GM18870 (cell line): ENCODE results near the gene HAT1.
A peak's percentile ranks its signal among the peaks of the same experiment; 100 is the strongest.
"Not testable (repeated sequence)": the region's sequence is repeated elsewhere in the genome, so short reads cannot be mapped to it uniquely, and the experiment has no call there.

Experiments used
- ATAC-seq: cut with Tn5 transposase; IDR thresholded peaks from one replicate; pipeline ENCODE4 v1.9.1; 2021; ENCODE audit warnings: moderate library complexity; ENCODE audit not compliant: unreplicated experiment

HAT1 gene

DNA sequence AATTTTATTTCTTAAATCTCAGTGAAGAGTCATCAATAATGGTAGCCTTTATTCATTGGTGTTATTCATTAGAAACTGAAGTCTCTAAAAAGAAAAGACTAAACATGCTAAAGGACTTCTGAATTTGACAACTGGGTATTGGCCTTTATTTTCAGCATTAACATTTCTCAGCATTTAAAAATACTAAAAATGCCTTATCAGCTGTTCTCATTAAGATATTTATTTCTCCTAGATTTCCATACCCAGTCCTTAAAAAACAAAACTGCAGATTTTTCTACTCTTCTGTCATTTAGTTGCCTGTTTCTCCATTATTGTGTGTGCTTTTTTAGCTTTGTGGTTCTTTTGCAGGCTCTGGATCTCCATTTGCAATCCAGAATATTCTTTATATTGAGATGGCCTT lies 46.2 kb downstream of the HAT1 start:
- ATAC-seq: no peak

DNA sequence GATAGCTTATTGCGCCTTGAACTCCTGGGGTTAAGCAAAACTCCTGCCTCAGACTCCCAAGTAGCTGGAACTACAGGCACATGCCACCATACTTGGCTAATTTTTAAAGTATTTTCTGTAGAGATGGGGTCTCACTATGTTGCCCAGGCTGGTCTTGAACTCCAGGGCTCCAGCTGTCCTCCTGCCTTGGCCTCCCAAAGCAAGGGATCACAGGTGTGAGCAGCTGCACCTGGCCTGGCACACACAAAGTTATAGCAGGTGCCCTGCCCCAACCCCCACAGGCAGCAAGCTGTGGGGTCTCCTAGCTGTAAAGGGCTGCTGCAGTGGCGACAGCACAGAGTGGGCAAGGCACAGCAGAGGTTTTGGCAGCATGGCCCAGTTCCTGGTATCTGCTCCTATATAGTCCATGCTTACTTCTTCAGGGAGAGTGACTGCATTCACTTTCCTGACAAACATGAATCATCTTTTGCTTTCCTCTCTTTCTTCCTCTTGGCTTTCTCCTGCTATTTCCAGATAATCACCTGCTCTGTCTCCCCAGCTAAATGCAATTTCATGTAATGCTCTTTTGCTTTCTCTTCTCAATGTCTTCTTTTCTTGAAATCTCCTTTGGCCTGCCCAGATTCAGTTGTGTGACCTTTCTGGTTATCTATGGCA lies 50.2 kb downstream of the HAT1 start:
- no peak for ATAC-seq

DNA sequence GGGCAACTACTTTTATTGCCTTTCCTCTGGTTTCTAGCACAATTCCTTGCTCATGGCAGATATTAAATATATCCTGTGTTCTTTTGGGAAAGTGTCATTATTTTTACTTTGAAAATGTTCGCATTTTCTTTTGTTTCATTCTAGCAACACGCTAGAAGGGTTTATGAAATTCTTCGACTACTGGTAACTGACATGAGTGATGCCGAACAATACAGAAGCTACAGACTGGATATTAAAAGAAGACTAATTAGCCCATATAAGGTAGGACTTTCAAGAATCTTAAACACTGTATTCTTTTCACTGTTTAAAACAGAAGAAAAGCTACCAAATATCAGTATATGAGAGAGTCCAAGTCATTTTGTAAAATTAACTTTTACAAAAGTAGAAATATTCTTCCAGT lies 56.8 kb downstream of the HAT1 start:
- ATAC-seq: no peak

DNA sequence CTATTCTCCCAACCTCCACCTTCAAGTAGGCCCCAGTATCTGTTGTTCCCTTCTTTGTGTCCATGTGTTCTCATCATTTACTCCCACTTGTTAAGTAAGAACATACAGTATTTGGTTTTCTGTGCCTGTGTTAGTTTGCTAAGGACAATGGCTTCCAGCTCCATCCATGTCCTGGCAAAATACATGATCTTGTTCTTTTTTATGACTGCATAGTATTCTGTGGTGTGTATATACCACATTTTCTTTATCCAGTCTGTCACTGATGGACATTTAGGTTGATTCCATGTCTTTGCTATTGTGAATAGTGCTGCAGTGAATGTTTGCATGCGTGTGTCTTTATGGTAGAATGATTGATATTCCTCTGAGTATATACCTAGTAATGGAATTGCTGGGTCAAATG lies 61.7 kb downstream of the HAT1 start:
- ATAC-seq: not testable (repeated sequence)

DNA sequence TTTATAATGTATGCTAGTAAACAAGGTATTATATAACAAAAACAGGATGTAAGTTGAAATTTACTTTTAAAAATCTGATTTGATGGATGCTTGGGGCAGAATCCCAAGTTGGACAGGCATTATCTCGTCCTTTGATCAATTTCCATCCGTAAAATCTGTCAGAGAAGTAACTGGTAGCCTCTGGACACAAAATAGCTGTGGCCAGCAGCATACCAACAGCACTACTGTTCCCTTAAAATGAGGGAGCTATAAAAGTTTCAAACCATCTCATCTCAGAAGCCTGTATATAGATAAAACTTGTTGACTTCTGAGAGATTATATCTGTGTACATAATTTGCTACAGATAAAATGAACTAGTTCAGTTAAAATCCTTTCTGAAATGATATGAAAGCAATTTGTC lies 62.8 kb downstream of the HAT1 start:
- no peak for ATAC-seq

DNA sequence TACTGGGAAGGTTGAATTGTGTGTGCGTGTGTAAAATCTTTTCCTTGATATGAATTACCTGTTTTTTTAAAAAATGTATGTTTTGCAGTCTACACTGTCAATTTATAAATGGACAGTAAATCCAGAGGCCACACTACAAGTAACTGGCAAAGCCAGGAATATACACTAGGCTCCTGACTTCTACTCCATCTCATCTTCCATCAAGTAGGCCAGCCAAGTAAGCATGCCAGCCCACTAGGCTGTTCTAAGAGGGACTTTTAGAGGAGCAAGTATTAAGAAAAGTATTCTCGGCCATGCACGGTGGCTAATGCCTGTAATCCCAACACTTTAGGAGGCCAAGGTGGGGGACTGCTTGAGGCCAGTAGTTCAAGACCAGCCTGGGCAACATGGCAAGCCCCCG lies 64.5 kb downstream of the HAT1 start:
- no peak for ATAC-seq

DNA sequence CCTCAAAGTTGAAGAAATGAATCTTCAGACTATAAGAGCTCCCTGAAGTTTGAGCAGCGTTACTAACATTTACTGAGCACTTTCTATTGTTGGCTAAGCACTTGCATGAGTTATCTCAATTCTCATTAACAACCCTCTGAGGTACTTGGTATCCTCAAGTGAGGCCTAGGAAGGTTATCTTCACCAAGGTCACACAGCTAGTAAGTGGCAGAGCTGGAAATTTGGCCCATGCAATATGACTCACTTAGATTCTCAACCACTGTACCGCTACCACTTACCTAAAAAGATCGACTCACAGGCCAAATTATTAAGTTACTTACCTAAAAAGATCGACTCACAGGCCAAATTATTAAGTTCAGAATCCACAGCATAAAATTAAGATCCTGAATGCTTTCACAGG lies 68.8 kb downstream of the HAT1 start:
- ATAC-seq: no peak

DNA sequence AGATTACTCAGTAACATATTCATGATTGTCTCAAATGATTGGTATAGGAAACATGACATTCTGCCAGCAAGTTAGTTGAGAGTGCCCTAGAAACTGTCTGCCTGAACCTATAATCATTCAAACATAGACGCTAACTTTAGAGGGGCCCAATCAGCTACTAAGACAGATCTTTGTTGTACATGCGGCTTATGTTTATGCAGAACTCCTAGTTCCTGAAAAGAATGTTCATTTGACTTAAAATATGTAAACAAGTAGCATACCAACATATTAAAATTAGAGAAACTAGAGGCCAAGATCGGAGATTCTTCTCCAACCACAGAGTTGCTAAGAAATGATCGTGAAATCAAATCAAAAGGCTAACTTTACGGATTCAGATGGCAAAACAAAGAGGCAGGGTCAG lies 73.3 kb downstream of the HAT1 start:
- no peak for ATAC-seq

DNA sequence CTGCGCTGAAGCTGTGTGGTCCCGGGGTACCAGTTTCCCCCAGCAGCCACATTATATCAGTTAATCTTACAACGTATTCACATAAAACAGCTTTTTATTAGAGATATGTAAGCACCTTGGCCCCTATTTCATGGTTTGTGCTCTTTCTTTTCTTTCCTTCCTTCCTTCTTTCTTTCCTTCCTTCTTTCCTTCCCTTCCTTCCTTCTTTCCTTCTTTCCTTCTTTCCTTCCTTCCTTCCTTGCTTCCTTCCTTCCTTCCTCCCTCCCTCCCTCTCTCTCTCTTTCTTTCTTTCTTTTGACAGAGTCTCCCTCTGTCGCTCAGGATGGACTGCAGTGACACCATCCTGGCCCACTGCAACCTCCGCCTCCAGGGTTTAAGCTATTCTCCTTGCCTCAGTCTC lies 73.8 kb downstream of the HAT1 start:
- no peak for ATAC-seq

DNA sequence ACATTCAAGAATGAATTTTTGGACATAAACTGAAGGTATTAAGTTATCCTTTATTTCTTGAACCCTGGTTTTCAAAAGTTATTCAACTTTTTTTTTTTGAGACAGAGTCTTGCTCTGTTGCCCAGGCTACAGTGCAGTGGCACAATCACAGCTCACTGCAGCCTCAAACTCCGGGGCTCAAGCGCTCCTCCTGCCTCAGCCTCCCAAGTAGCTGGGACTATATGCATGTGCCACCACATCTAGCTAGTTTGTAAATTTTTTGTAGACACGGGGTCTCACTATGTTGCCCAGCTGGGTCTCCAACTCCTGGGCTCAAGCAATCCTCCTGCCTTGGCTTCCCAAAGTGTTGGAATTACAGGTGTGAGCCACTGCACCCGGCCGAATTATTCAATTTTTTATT lies 74.8 kb downstream of the HAT1 start:
- ATAC-seq: not testable (repeated sequence)

DNA sequence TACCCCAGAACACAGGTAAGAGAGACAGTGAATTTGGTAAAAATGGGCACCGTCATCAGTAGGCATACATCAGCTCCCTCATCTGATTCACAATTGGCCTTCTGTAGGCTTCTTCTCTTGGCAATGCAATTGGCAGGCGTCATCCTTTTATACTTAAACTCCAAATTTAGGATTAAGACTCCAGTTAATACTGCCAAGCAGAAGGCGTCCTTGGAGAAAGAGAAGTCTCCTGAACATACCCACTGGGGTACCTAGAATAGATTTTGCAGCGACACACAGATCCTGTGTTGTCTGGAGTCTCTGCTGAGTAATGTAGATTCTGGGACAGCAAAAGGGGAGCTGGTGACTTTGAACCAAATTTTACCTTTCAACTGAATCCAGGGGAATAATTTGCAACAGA lies 76.9 kb downstream of the HAT1 start:
- ATAC-seq: no peak

DNA sequence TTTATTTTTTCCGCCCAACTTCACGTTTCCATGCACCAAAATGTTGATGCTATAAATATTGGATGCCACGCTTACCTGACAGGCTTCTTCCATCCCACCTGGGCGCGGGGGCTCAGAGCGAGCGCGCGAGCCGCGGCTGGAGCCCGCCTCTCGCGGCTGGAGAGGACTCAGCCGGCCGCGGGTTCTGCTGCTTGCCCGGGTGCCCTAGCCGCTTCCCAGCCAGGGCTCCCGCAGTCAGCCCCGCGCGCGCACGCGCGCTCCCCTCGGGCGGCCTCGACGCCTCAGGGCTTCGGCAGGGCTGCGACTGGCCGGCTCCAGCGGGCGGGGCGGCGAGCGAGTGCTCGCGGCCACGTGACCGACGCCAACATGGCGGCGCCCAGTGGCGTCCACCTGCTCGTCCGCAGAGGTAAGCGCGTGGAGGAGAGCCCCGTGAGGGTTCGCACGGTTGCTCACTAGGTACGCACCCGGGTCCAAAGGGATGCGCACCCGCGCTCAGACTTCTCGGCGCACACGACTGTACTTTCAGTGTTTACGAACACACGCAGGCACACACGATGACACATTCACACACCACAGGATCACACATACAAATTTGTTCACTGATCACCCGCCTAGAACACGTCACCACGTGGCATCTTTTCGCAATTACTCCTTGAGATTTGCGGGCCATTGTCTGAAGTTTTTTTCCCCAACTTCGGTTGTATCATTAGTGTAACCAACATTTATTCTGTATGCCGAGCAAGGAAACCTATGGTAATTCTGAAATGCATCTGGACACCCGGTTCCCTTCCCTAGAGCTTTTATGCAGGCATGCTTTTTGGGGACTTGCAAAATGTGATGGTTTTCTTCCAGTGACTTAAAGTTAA lies 77.6 kb downstream of the HAT1 start, which contains the start of gene METAP1D:
METAP1D (plus strand) TSS at position 350 of the 866 bp plus-strand sequence; CDS start at position 367, 17 bp downstream.
- peak; percentile 81 for ATAC-seq

DNA sequence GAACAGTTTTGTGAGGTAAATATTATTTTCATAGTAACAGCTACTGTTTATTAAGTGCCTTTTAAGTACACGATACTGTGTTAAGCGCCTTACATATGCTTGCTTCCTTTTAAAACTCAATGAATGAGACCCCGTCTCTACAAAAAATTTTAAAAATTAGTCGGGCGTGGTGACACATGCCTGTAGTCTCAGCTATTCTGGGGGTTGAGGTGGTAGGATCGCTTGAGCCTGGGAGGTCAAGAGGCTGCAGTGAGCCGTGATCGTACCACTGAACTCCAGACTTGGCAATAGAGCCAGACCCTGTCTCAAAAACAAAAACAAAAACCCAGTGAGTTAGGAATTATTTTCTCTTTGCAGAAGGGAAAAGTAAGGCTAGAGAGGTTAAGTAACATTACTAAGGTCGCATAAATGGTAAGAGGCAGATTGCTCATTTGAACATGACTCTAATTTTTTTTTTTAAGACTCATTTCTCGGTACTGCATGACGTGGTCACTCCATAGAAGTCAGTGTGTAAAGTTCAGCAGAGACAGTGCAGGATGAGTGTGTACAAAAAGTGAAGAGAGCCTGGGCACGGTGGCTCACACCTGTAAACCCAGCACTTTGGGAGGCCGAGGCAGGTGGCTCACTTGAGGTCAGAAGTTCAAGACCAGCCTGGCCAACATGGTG lies 78.6 kb downstream of the HAT1 start:
- ATAC-seq: no peak

DNA sequence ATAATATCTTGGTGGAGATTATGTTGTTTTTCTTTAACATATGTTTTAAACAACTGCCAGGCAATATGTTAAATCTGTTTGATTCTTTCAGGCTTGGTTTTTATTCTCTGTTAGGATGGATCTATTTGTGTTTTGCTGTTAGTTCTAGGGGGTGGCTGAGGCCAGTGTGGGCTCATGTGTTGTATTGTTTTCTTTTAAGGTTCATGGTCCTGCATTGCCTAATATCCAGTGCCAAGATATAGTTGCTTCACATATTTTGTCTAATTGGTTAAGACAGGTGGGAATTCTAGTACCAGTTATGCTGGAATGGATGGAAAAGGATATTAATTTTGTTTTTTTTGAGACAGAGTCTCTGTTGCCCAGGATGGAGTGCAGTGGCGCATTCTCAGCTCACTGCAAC lies 85.1 kb downstream of the HAT1 start:
- ATAC-seq: no peak

DNA sequence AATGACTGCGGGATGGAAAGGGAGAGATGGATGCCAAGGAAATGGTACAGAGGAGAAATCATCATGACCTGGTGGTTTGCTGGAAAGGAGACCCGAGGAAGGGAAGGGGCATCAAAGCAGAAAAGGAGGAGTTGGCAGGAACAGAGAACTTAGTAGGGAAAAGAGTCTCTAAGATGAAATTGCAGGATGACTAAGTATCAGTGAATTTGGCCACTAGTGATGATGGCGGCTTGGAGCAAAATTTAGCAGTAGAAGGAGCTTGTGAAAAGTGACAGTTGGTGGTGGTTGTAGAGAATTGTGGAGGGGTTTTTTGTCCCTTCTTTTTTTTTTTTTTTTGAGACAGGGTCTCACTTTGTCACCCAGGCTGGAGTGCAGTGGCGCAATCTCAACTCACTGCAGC lies 87.6 kb downstream of the HAT1 start:
- ATAC-seq: no peak

DNA sequence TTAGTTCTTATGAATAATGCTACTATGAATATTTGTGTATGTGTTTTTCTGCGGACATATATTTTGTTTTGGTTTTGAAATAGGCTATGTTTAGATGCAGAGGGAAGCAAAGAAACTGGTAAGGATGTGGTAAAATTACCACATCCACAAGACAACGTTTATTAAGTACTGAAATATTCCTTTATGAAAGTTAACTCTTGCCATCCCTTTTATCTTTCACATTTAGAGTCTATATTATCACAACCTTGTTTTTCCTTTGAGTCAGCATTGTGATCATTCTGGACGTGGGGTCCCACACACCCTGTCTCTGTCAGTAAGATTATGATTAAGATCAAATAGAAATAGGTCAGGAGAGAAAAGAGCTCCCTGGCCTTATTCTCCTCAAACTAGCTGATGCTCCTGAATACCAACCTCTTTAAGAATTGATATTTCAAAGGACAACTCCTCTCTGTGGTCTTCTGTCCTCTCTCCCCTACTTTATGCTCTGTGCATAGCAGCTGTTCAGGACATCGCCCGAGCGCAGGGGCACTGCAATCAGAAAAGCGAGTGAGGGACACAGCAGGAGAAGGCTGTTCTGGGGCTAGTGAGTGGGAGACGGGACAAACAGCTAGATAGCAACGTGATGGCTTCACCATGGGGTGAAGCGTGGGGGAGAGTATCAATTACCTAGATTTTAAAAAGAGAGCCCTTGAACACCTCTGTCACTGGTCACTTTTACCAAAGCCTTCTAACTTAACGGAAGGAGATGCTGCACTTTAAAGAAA lies 89.7 kb downstream of the HAT1 start:
- no peak for ATAC-seq

DNA sequence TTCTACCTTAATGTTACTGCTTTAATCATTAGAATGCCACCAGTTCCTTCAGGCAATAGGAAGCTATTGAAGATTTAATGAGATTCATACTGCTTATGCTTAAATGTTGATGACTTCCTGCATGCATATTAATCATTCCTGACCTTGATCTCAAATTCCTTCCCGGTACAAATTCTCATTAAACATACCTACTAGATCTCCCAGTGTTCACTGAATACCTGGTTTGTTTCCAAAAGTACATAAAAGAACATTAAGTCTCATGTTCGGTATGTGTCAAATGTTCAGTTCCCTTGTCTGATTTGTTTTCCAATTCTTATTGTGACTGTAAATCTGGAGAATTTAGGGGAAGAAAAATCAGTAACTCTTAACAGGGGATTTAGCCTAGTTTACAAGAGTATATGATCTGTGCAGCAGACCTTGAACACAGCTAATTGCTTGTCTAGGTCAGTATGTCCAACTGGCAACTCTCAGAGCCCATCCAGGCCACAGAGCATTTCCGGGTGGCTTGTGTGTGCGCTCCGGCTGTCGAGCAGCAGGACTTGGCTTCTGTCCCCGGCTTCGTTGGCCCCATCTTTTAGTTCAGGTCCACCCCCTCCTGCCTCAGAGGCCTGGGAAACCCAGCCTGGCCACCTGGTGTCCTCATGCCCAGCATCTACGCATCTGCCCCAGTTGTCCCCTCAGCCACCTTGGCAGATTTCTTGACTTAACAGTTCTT lies 90.6 kb downstream of the HAT1 start:
- ATAC-seq: peak; percentile 7

DNA sequence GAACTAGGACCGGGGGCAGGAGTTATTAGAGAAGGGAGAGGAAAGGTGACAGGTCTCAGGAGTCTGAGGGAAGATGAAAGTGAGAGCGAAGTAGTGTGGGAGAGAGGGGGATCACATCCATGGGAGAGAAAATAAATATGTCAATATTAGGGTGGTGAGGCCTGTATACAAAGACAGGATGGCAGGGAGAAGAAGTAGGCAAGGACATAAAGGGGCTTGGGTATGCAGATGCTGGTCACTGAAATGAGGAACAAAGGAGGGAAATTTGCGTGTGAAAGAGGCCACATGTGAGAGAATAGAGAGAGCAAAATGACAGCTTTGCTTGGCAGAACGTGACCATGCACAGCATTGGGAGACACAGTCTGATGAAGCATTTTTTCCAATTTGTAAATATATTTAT lies 91.1 kb downstream of the HAT1 start:
- peak; percentile 74 for ATAC-seq

DNA sequence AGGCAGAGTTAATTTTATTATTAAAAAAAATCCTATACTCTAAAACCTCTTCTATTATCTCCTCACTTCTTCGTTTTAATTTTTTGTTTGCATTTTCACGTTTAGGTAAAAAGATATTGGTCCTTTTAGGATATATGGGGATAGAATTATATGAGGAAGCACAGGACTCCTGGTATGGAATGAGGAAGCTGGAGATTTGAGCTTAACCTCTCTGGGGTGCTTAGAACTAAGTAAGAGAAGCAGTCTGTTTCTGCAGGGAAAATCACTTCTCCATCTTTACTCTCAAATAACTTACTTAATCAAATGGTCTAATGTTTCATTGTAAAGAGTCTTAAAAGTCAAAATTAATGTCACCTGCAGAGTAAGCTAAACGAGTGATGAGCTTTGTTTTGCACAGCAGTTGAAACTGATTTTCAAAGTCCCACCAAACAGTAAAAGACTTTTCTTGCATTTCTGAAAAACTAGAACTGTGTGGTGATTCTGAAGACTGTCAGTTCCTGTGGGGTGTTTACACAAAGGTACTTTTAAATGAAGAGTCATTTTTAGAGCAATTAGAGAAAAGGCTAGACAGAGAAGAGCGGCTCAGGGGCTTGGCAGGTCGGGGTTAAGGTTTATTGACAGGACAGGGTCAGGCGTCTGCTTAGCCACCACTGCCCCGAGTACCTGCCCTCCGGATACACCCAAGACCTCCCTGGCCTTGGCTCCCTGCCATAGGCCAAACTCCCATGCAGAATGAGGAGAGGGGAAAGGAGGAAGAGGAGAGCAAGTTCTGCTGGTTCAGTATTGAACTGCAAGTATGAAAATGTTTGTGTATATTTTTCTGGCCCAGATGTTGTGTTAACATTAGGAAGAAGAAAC lies 99.0 kb downstream of the HAT1 start:
- no peak for ATAC-seq

DNA sequence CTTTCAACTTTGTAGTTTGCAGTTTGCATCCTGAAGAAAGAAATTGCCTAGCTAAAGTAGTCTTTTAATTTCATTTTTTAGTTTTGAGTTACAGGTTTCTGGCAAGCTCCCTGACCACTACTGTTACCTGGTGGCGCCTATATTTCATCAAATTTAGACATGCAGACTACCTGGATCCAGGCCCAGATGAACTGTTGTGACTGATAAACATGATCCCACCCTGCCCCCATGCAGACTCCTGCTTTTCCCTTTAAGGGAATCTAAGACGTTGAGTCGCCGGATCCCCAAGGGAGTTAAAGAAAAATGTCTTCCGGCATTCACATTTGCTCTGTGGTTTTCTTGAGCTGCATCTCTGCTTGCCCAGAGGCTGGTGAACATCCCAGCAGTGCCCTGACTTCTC lies 99.7 kb downstream of the HAT1 start:
- no peak for ATAC-seq
